Fibroblast of skin of back (primary cell): Measurements from ENCODE around the gene SLC39A1.

Source experiments
- DNase-seq: peaks from one replicate; pipeline ENCODE4 v3.0.0-alpha.2; 2013

The SLC39A1 gene

GRCh38 chr1:153976819-153977249 lies 13.5 kb upstream of the SLC39A1 start:
- no peak for DNase-seq

DNA sequence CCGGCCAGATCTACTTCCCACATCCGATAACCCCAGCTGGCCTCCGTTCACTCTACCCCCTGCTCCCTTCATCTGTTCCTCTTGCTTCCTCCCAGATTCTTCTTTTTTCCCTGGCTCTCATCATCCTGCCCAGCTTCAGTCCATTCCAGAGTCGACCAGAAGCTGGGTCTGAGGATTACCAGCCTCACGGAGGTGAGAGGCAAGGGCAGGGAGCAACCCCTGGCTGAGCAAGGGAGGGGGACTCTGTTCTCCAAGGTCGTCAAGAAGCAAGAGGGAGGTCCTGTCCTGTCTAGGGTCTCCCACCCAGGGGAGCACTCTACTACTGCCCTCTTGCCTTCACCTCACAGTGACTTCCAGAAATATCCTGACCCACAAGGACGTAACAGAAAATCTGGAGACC lies 10.2 kb upstream of the SLC39A1 start:
- no peak for DNase-seq

DNA sequence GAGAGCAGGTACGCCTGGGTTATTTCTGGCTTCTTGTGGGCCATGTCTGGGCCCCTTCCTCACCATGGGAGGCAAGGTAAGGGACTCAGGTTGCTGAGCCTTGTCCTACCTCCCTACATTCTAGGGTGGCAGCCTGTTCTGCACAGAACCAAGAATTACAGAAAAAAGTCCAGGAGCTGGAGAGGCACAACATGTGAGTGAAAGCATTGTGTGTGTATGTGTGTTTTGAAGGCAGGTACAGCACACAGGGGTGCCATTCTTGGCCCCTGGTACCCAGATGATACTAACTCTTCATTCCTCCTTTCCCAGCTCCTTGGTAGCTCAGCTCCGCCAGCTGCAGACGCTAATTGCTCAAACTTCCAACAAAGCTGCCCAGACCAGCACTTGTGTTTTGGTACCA lies 9.7 kb upstream of the SLC39A1 start:
- no peak for DNase-seq

DNA sequence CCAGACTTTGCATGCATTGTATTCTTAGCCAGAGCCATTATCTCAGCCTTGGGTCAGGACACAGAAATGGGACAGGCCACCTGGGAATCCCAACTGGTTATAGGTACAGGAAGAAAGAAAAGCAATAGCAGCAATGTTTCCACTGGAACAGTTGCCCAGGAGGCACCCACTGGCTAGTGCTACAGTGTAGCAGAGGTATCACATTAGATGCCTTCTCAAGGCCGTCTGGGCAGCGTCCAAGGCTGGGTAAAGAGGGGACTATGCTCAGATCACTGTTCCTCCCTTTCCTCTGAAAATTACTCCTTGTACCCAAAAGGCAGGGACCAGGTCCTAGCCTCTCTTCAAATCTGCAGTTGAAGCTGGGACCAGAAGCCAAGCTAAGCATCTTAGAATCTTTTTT lies 7.0 kb upstream of the SLC39A1 start:
- DNase-seq: no peak

- no peak for DNase-seq
These were observed 5.6 kb upstream of the SLC39A1 start for GRCh38 chr1:153968972-153969371.

- DNase-seq: no peak
These were observed 5.1 kb upstream of the SLC39A1 start for GRCh38 chr1:153968408-153968807.

GRCh38 chr1:153968000-153968363 lies 4.6 kb upstream of the SLC39A1 start:
- DNase-seq: no peak

GRCh38 chr1:153967107-153967999 lies 4.0 kb upstream of the SLC39A1 start, which contains the start of gene CREB3L4:
TSS of gene CREB3L4 (plus strand) at chr1:153967902. CDS start at chr1:153968526, 624 bp downstream.
- DNase-seq: peak; percentile 99

DNA sequence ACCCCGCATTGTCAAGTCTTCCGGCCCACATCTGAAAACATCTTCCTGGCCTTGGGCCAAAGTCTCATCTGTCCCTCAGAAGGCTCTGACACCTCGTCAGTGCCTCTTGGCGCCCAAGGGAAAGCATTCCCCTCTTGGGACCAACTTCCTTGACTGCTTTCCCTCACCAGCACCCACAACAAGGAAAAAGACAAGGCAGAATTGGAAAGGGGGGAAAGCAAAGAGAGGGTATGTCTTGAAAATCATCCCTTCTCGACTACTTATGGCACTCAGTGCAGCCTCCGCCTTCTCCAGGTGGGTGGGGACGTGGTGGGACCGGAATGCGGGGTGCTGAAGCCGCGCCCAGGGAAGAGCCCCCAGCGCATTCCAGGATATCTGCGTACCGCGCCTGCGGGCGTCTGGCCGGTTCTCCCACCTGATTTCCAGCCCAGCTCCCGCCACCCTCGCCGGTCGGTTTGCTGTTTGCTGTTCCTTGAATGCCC lies 554 bp upstream of the SLC39A1 start:
- peak; percentile 22 for DNase-seq

GRCh38 chr1:153962088-153963029 lies 978 bp downstream of the SLC39A1 start:
- DNase-seq: peak; percentile 69

GRCh38 chr1:153961421-153961820 lies 1.9 kb downstream of the SLC39A1 start:
- no peak for DNase-seq

- DNase-seq: no peak
These were observed 3.1 kb downstream of the SLC39A1 start for GRCh38 chr1:153960206-153960605.

GRCh38 chr1:153959454-153959853 lies 3.9 kb downstream of the SLC39A1 start:
- no peak for DNase-seq

DNA sequence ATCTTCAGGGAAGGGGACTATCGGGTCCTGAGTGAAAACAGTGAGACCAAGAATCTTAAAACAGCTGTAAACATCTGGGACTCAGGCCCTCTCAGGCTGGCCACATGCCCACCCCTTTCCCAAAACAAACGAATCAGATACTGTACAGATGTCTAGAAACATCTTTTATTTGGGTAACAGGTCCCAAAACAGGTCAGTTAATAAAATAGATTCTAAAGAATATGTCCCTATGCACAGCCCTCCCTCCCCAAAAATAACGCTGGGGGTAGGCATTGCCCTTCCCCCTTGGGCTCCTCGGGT lies 4.4 kb downstream of the SLC39A1 start:
- no peak for DNase-seq

GRCh38 chr1:153958111-153958960 lies 5.0 kb downstream of the SLC39A1 start, which contains the start of gene CRTC2:
TSS of gene CRTC2 (minus strand) at chr1:153958612. CDS start at chr1:153958497, 115 bp downstream.
- DNase-seq: peak; percentile 99

- DNase-seq: no peak
These were observed 5.6 kb downstream of the SLC39A1 start for GRCh38 chr1:153957744-153958110.

DNA sequence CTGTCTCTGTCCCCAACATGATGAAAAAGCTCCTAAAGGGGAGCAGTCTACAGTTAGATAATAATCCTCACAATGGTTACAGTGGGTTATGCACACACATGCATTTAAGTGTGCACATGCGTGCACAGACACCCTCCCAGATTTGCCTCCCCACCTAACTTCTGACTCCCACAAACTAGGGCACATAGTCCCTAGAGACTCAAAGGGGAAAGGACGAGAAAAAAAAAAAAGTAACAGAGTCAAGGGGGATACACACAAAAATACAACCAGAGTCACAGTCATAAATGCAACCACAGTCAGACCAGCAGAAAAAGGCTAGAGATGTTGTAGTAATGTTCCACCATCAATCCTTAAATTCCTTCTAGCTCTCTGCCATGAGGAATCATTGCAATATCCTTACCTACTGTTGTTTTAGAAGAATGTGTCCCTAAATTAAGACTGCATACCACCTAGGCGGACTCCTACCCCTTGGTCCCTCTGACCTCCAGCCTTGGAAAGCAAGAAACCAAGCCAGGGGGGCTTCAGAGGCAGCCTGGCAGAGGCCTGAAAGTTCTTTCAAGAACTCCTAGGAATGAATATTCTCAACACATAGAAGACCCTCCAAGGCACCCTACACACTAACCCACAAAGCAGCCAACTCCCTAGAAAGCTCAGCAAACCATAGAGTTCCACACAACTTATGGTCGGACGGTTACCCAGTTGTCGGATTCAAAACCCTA lies 6.2 kb downstream of the SLC39A1 start:
- DNase-seq: no peak

DNA sequence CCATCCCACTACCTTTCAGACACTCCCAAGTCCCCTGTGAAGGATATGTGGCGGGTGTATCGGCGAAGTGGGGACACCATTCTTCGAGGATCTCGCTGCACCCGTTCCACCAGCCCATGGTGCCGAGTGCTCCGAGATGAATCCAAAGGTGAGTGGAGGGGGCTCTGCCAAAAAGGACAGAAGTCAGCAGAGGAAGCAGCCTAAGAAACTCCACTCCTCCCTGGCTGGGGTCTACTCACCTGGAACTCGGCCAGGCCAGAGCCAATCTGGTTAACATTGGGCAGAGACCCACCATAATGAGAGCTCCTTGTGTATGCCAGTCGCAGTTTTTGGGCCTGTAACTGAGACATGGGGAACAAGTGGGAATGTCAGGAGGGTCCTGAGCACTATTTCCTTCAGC lies 8.5 kb downstream of the SLC39A1 start:
- no peak for DNase-seq

- DNase-seq: no peak
These were observed 9.4 kb downstream of the SLC39A1 start for GRCh38 chr1:153953859-153954365.

DNA sequence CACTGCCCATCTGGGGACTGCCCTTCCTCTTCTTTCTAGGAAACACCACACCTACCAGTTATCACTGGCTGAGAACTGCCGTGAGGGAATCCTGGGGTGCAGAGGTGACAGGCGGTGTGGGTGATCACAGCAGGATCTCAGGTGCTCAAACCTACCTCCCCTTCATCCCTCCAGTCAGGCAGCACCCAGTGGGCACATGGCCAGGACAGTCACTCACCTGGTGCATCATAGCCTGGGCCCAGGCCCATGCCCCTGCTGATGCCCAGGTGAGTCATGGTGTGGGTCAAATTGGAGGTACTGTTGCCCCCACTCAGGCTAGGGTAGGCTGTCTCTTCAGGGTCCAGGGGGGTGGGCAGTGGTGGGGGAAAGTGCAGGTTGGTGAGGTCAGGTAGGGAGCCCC lies 11.5 kb downstream of the SLC39A1 start:
- no peak for DNase-seq

DNA sequence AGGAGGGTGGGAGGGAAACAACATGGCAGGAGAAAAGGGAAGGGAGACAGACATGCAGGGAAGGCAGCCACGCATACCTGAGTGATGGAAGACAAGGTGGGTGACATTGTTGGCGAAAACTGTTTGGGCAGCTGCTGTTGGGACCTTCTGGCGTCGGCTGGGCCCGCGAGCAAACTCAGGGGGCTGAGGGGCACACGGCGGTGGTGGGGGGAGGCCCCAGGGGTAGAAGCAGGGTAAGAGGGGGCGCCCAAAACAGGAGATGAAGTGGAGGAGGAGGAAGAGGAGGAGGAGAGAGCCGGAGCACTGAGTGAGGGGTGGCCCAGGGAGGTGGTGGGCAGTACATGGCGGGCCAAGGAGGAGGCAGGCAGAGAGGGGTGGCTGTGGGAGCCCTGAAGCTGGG lies 12.2 kb downstream of the SLC39A1 start:
- DNase-seq: no peak
